Transverse colon (tissue), 4 donors: ENCODE measurements around the gene PPP1R13B. TPM values are rescaled to one million over a fixed set of nuclear protein-coding genes. Genes with fewer than 3 reads are reported as not detected.
A peak's percentile ranks its signal among the peaks of the same experiment; 100 is the strongest.
"Not testable (repeated sequence)": the region's sequence is repeated elsewhere in the genome, so short reads cannot be mapped to it uniquely, and the experiment has no call there.

ENCODE experiments used
- DNase-seq: peaks from one replicate; pipeline ENCODE4 v3.0.0-alpha.2; 2019
- H3K27ac ChIP-seq, 4 donors: fragments of 200-600 bp; sonication (generic); 2 replicates each; pipeline ENCODE4 v1.5.1; 2016 to 2018; ENCODE audit warnings: inconsistent platforms in 4 of 4
- H3K27me3 ChIP-seq: fragments of 200-600 bp; sonication (generic); 2 replicates; pipeline ENCODE4 v1.5.1; 2017; ENCODE audit warnings: inconsistent platforms
- H3K36me3 ChIP-seq, 4 donors: fragments of 200-600 bp; sonication (generic); 2 replicates each; pipeline ENCODE4 v1.5.1; 2017 to 2019; ENCODE audit warnings: inconsistent platforms in 4 of 4
- H3K4me1 ChIP-seq, 4 donors: fragments of 200-600 bp; sonication (generic); 2 replicates each; pipeline ENCODE4 v1.5.1; 2017 to 2020; ENCODE audit warnings: inconsistent platforms in 4 of 4
- H3K4me3 ChIP-seq, 4 donors: fragments of 200-600 bp; sonication (generic); 1 replicate in 1 of 4; 2 replicates in 3 of 4; pipeline versions ENCODE4 v1.5.1 to v1.6.1; 2017 to 2019; ENCODE audit warnings: inconsistent platforms in 4 of 4
- H3K9me3 ChIP-seq, 2 donors: fragments of 200-600 bp; sonication (generic); 2 replicates each; pipeline ENCODE4 v1.5.1; 2017 to 2019; ENCODE audit warnings: inconsistent platforms in 2 of 2
- CTCF ChIP-seq, 5 experiments: fragments of 200-600 bp in 3 of 5; fragments of 450-650 bp in 2 of 5; sonication (generic) in 3 of 5; IDR thresholded peaks; 1 replicate in 2 of 5; 2 replicates in 3 of 5; pipeline ENCODE4 v1.5.1; 2016 to 2017; ENCODE audit warnings: antibody characterized with exemption in 5 of 5, inconsistent platforms in 3 of 5, mild to moderate bottlenecking in 2 of 5, moderate library complexity in 1 of 5
- EP300 ChIP-seq: sonication (generic); formaldehyde crosslinking; IDR thresholded peaks from one replicate; pipeline ENCODE4 v1.6.1; 2017; ENCODE audit warnings: antibody characterized with exemption, low read depth
- POLR2A ChIP-seq: fragments of 450-650 bp; IDR thresholded peaks from one replicate; pipeline ENCODE4 v1.6.1; 2016; ENCODE audit warnings: antibody characterized with exemption, mild to moderate bottlenecking, moderate library complexity
- POLR2AphosphoS5 ChIP-seq, 3 donors: sonication (generic); formaldehyde crosslinking; IDR thresholded peaks; one replicate each; pipeline ENCODE4 v1.6.1; 2016; ENCODE audit warnings: antibody characterized with exemption in 3 of 3
- WGBS, 2 donors: methylation state at CpG; one replicate each; pipeline ENCODE4 v1.1.5; 2018; ENCODE audit warnings: low coverage in 1 of 2; 5-methylcytosine and 5-hydroxymethylcytosine counted together
- in situ Hi-C, 4 donors: fragments of 200-750 bp; cut with MboI; loops; one replicate each; pipeline versions ENCODE4 v1.15.0 to v1.15.1; 2017; ENCODE audit warnings: low sequenced_read_pairs in 3 of 4, low pct_ligation_motif_present in 1 of 4, low pct_unique_long_range_greater_than_20kb in 1 of 4
- intact Hi-C: fragments of 100-400 bp; cut with DNase I; formaldehyde crosslinking; loops from one replicate; pipeline ENCODE4 v1.15.1; 2023; ENCODE audit warnings: low total_unique reads
- total RNA-seq, 4 donors: library from RNA; depleted of rRNA; stranded (reverse); fragments of >200 nt; gene quantifications; one replicate each; pipeline ENCODE4 v1.1.0, GENCODE V29; 2016

The PPP1R13B gene
- total RNA-seq, 4 donors from 2014 or later: 31.0 to 109 (median 42.0) TPM

- H3K36me3 ChIP-seq: no peaks in the 10 kb centered on the region
- in situ Hi-C loops: no loop called here
- H3K27me3 ChIP-seq: no peaks in the 10 kb centered on the region
- H3K4me3 ChIP-seq: no peak overlapping the region
- 33 to 39% methylated on average over 1 to 25 of the region's 31 CpGs for WGBS, 2 donors
- peak overlapping the region; percentile 75 to 91 (median 87) for H3K27ac ChIP-seq
- intact Hi-C loops: no loop called here
- H3K4me1 ChIP-seq: peaks cover 6 to 51% (median 35%) of the 10 kb centered on the region in 4 donors
- DNase-seq: peak; percentile 76
- TF ChIP-seq POLR2A: no peak
- no peak for TF ChIP-seq POLR2AphosphoS5 (IDR thresholded peaks at IDR 0.05)
- no peak for TF ChIP-seq EP300
- no peak for TF ChIP-seq CTCF (IDR thresholded peaks at IDR 0.05)
- no peaks in the 10 kb centered on the region for H3K9me3 ChIP-seq
Measured at GRCh38 chr14:103889313-103890051, 42.1 kb upstream of the PPP1R13B start.

GRCh38 chr14:103889002-103889312, 41.6 kb upstream of the PPP1R13B start:
- H3K4me3 ChIP-seq, H3K27me3 ChIP-seq, in situ Hi-C loops, DNase-seq, H3K36me3 ChIP-seq, intact Hi-C loops, H3K9me3 ChIP-seq: not testable (repeated sequence)
- Histone ChIP-seq H3K4me1 (peaks cover 6 to 46% (median 30%) of the 10 kb centered on the region in 4 donors), H3K27ac (peak overlapping the region; percentile 75 to 91 (median 87))
- WGBS, 2 donors: 62% methylated on average over 7 of the region's 8 CpGs; no CpG with 5 or more reads in 1 of the 2 donors

- Histone ChIP-seq H3K4me1 (peaks cover 10 to 51% (median 37%) of the 10 kb centered on the region in 4 donors), H3K4me3 (no peak overlapping the region), H3K36me3 (no peaks in the 10 kb centered on the region), H3K27me3 (no peaks in the 10 kb centered on the region), H3K27ac (peak overlapping the region; percentile 78 to 91 (median 87)), H3K9me3 (no peaks in the 10 kb centered on the region)
- in situ Hi-C loops (no loop called here), intact Hi-C loops (no loop called here)
- 82% methylated on average over 10 of the region's 10 CpGs; no CpG with 5 or more reads in 1 of the 2 donors for WGBS, 2 donors
- no peak for DNase-seq
- TF ChIP-seq CTCF (IDR thresholded peaks at IDR 0.05): no peak
- no peak for TF ChIP-seq POLR2AphosphoS5 (IDR thresholded peaks at IDR 0.05)
- TF ChIP-seq POLR2A: no peak
- TF ChIP-seq EP300: no peak
Measured at GRCh38 chr14:103887557-103888115, 40.3 kb upstream of the PPP1R13B start.

GRCh38 chr14:103887170-103887501, 39.8 kb upstream of the PPP1R13B start:
- DNase-seq: no peak
- no peaks in the 10 kb centered on the region for H3K27me3 ChIP-seq
- H3K9me3 ChIP-seq: no peaks in the 10 kb centered on the region
- H3K4me1 ChIP-seq: peaks cover 15 to 56% (median 41%) of the 10 kb centered on the region in 4 donors
- in situ Hi-C loops (no loop called here), intact Hi-C loops (no loop called here)
- 90% methylated on average over 5 of the region's 6 CpGs; no CpG with 5 or more reads in 1 of the 2 donors for WGBS, 2 donors
- no peaks in the 10 kb centered on the region for H3K36me3 ChIP-seq
- no peak overlapping the region for H3K4me3 ChIP-seq
- H3K27ac ChIP-seq: peak overlapping the region in 1 of 4 donors; percentile 83
- TF ChIP-seq POLR2AphosphoS5 (IDR thresholded peaks at IDR 0.05) (no peak), EP300 (no peak), POLR2A (no peak), CTCF (IDR thresholded peaks at IDR 0.05) (no peak)
